Measurements from ENCODE around the gene SALL4. TPM values are rescaled to one million over a fixed set of nuclear protein-coding genes. Genes with fewer than 3 reads are reported as not detected.

Gene SALL4
- total and polyA plus RNA-seq, 7 donors = not detected

DNA sequence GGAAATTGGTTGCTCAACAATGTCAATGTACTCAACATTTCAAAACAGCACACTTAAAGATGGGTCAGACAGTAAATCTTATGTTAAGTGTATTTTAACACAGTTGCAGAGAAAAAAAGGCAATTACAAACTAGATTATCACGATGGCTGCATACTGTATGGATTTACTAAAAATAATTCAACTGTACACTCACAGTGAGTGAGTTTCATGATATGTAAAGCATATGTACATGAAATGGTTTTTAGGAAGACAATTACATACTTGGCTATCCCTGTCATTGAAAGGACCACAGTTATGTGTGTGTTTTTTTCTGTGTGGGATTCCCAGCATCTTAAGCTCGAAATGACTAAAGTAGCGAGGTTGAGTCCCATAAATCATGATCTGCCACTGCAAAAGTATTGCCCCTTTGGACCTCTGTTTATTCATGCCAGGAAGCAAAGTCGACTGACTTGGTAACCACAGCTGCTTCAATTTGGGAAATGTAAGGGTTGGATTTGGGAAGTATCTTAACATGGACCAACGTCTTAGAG lies 5.5 kb upstream of the SALL4 start:
- Histone ChIP-seq H3K4me1 (no peaks in the 10 kb centered on the region), H3K9me3 (no peaks in the 10 kb centered on the region), H3K27me3 (ENCODE audit: insufficient read depth in 3 of 3, low read length in 2 of 3) (peaks cover 0 to 16% (median 3%) of the 10 kb centered on the region in 3 donors), H3K4me3 (no peak overlapping the region), H3K27ac (no peak overlapping the region), H3K36me3 (ENCODE audit: insufficient read depth in 1 of 2, low read depth in 1 of 2) (no peaks in the 10 kb centered on the region)
- WGBS, 3 donors = 42 to 52% (median 43%) methylated on average over 5 of the region's 5 CpGs
- TF ChIP-seq, protein P1, sequence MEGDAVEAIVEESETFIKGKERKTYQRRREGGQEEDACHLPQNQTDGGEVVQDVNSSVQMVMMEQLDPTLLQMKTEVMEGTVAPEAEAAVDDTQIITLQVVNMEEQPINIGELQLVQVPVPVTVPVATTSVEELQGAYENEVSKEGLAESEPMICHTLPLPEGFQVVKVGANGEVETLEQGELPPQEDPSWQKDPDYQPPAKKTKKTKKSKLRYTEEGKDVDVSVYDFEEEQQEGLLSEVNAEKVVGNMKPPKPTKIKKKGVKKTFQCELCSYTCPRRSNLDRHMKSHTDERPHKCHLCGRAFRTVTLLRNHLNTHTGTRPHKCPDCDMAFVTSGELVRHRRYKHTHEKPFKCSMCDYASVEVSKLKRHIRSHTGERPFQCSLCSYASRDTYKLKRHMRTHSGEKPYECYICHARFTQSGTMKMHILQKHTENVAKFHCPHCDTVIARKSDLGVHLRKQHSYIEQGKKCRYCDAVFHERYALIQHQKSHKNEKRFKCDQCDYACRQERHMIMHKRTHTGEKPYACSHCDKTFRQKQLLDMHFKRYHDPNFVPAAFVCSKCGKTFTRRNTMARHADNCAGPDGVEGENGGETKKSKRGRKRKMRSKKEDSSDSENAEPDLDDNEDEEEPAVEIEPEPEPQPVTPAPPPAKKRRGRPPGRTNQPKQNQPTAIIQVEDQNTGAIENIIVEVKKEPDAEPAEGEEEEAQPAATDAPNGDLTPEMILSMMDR (IDR thresholded peaks at IDR 0.05) = no peak
- no peak for DNase-seq
- no peak for ATAC-seq
- intact Hi-C loops (cut with DNase I) = loop anchor here in 1 of 2 donors (10.0 kb wide), 1 partner anchor 147 kb away; no protein-coding TSS in a partner anchor

GRCh38 chr20:51804754-51805153 lies 2.4 kb upstream of the SALL4 start:
- TF ChIP-seq, protein P1 (IDR thresholded peaks at IDR 0.05) = no peak
- peaks cover 3 to 46% (median 17%) of the 10 kb centered on the region in 3 donors for H3K27me3 ChIP-seq (ENCODE audit: insufficient read depth in 3 of 3, low read length in 2 of 3)
- DNase-seq (no peak), ATAC-seq (no peak)
- intact Hi-C loops (cut with DNase I) = loop anchor here in 1 of 2 donors (10.0 kb wide), 1 partner anchor 150 kb away; no protein-coding TSS in a partner anchor
- H3K27ac ChIP-seq = no peak overlapping the region
- H3K4me3 ChIP-seq = no peak overlapping the region
- H3K9me3 ChIP-seq = no peaks in the 10 kb centered on the region
- no peaks in the 10 kb centered on the region for H3K36me3 ChIP-seq (ENCODE audit: insufficient read depth in 1 of 2, low read depth in 1 of 2)
- H3K4me1 ChIP-seq = peaks cover 8% of the 10 kb centered on the region
- WGBS, 3 donors = 44 to 65% (median 48%) methylated on average over 7 of the region's 7 CpGs

DNA sequence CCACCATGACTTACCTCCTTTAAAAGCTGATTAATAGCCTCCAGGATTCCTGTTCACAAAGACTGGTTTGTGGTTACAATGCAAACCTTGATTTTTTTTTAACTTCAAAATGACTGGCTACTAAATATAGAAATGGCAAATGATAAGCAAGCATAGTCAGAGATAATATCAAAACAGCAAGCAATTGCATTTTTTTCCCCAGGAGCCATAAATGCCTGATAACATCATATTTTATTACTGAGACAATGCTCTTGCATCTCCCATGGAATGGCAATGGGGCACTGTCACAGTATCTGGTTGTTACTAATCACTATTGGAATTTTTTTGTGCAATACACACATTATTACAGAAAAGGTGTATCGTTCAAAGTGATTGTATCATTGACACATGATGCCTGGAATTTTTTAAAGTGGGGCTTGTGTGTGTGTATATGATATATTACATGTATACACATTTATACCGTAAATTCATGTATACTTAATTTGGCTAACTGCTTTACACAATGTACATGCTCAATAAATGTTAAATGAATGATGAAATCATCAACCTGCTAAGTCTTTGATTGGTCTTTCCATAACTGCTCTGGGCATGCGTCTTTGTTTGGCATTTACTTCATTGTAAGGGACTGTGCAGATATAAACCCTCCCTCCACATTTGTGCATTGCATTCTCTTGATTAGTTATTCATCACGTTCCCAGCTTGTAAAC lies 980 bp upstream of the SALL4 start:
- intact Hi-C loops (cut with DNase I) = loop anchor here in 1 of 2 donors (10.0 kb wide), 1 partner anchor 152 kb away; no protein-coding TSS in a partner anchor
- TF ChIP-seq, protein P1 (IDR thresholded peaks at IDR 0.05) = no peak

GRCh38 chr20:51801823-51802123 lies 548 bp downstream of the SALL4 start:
- Histone ChIP-seq H3K27ac (no peak overlapping the region), H3K4me3 (peak overlapping the region; percentile 53), H3K36me3 (ENCODE audit: insufficient read depth in 1 of 2, low read depth in 1 of 2) (no peaks in the 10 kb centered on the region), H3K9me3 (no peaks in the 10 kb centered on the region), H3K4me1 (peaks cover 8% of the 10 kb centered on the region), H3K27me3 (ENCODE audit: insufficient read depth in 3 of 3, low read length in 2 of 3) (peaks cover 3 to 56% (median 21%) of the 10 kb centered on the region in 3 donors)
- ATAC-seq (no peak), DNase-seq (no peak)
- WGBS, 3 donors = 1 to 6% (median 5%) methylated on average over 8 of the region's 8 CpGs
- TF ChIP-seq, protein P1 (IDR thresholded peaks at IDR 0.05) = no peak
- intact Hi-C loops (cut with DNase I) = loop anchor here in 1 of 2 donors (10.0 kb wide), 1 partner anchor 153 kb away; no protein-coding TSS in a partner anchor

More for the DNA sequence above, 980 bp upstream of the SALL4 start:
- Histone ChIP-seq H3K4me3 (no peak overlapping the region), H3K4me1 (peaks cover 8% of the 10 kb centered on the region), H3K27me3 (ENCODE audit: insufficient read depth in 3 of 3, low read length in 2 of 3) (peaks cover 3 to 54% (median 21%) of the 10 kb centered on the region in 3 donors), H3K9me3 (no peaks in the 10 kb centered on the region), H3K36me3 (ENCODE audit: insufficient read depth in 1 of 2, low read depth in 1 of 2) (no peaks in the 10 kb centered on the region), H3K27ac (no peak overlapping the region)
- DNase-seq (no peak), ATAC-seq (no peak)
- 63 to 71% (median 70%) methylated on average over 4 of the region's 4 CpGs for WGBS, 3 donors

Measured in psoas muscle (tissue), 8 donors.